Measurements from ENCODE around the gene ISOC2.

Gene ISOC2

DNA sequence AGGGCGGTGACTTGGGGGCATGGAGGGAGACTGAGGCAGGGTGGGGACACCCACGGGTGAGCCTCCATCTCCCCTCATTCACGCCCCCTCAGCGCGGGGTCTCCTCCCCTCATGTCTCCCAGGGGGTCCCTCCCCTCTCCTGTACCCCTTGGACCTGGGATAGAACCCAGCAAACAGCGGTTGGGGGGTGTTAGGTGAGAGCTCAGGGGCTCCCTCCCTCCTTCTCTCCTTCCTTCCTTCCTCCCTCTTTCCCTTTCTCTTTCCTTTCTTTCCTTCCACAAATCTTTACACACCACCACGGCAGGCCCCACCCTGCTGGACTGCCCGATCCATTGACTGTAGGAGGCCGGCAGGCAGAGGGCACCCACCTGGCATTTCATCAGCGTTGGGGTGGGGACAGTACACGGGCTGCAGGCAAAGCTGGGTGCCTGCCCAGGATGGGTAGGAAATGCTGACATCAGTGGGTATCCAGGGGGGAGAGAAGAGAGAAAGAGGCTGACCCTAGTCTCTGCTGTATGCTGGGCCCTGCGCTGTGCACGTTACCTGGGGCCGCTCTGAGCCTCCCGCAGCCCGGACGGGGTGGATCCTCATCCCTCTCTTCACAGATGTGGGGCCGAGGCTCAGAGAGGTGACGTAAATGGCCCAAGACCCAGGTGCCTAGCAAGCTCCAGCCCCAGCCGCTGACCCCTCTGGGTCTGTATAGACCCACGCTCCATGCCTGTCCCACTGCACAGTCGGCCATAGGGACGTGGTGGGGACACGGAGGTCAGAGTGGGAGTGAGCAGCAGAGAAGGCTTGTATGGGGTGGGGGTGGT is 30.3 kb upstream of the ISOC2 start:
- no peak for DNase-seq
- intact Hi-C loops (cut with DNase I): no loop called here

DNA sequence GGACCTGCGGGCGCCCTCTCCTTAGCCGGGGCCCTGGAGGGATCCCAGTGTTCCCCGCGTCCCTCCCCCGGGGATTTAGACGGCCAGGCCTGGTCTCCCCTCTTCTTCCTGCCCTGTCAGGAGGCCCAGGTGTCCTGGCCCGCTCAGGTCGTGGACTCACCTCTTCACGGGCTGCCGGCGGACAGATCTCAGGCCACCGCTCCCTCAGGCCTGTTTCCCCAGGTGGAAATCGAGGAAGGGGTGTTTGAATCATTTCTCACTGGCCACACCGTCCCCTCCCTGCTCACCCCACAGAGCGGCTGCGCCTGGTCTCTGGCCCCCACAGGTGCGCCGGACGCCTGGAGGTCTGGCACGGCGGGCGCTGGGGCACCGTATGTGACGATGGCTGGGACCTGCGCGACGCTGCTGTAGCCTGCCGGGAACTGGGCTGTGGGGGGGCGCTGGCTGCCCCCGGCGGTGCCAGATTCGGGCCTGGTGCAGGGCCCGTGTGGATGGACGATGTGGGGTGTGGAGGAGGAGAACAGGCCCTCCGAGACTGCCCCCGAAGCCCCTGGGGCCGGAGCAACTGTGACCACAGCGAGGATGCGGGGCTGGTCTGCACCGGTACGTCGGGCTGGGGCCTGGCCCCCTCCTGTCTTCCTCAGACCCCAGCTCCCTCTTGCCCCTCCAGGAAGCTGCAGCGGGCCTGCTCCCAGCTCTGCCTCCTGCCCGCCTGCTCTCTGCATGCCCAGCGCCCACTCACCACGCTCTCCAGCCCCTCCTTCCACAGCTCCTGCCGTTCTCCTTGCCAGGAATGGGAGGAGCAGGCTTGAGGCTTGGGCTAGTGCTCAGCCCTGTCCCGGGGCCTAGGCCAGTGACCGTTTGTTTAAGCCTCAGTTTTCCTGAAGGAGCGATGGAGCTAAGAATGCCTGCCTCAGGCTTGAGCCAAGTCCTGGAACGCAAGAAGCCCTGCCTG is 29.3 kb upstream of the ISOC2 start:
- intact Hi-C loops (cut with DNase I): no loop called here
- no peak for DNase-seq

DNA sequence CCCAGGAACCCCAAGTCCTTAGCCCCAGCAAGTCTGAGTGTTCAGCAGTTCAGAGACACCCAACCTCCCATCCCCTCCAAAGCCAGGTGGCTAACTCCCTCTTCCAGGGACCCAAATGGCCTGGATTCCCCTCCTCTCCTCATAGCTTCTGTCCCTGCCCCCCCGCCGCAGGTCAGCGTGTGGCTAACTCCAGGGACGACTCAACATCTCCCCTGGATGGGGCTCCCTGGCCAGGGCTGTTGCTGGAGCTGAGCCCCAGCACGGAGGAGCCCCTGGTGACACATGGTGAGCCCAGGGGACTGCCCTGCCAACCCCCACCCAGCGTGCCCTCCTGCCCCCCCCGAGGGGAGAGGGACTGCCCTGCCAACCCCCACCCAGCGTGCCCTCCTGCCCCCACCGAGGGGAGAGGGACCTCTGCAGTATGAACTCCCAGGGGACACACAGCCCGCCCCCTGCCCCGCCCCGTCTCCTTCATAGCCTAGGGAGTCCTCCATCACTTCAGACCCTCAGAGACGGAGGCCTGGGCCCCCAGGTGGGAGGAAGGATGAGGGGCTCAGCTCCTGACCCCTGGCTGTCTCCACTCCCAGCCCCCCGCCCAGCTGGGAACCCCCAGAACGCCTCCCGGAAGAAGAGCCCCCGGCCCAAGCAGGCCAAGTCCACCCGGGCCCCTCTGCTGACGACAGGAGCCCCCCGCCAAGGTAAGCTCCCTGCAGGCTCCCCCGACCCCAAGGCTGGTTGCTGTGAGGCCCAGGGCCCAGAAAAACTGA is 28.5 kb upstream of the ISOC2 start:
- DNase-seq: no peak
- intact Hi-C loops (cut with DNase I): no loop called here

DNA sequence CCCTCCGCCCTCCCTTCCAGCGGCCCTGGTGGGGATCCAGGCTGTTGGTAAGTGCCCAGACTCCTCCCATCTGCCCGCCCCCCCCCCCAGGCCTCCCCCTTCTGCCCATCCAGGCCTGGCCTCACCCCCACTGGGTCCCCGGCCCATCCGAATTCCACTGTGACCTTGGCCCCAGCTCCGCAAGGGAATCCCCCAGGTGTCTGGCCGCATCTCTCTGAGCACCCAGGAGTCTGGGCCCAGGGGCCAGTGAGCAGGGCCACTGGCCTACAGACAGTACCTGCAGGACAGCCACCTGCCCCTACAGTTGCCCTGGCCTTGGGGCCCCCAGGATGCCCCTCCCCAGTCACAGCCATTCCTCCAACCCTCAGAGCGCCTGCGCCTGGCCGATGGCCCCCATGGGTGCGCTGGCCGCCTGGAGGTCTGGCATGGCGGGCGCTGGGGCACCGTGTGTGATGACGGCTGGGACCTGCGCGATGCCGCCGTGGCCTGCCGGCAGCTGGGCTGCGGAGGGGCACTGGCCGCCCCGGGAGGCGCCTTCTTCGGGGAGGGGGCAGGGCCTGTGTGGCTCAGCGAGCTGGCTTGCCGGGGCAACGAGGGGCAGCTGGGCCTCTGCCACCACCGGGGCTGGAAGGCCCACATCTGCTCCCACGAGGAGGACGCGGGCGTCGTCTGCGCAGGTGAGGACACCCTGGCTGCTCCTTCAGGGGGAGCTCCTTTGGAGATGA is 27.7 kb upstream of the ISOC2 start:
- intact Hi-C loops (cut with DNase I): no loop called here
- DNase-seq: no peak

DNA sequence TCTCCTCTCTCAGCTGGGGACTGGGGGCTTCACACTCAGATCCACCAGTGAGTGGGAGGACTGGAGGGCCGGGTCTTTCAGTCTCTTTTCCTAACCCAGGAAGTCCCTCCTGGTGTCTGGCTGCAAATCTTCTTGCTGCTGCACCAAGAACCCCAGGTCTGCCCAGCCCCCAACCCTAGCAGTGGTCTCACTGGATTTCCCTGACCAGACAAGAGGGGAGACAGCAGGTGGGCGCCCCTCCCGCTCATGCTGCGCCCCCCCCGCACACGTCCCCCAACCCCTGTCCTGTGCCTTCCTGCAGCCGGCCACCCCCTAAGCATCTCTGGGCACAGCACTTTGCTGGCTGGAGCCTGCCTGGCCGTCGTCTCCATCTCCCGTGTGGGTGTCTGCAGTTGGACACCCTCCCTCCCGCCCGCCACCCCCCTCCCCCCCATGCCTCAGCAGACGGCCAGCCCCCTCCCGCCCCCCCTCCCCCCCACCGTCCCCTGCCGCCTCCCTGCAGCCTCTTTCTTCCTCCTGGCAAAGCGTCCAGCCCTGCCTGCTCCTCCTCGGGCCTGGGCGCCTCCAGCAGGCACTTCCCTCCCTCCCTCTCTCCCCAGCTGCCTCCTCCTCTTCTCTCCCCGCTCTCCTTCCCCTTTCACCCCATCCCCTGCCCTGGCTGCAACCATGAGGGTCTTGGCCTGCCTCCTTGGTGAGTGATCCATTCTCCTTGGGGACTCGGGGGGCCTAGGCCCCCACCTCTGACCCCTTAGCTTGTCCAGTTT is 26.7 kb upstream of the ISOC2 start, which contains the start of gene SSC5D:
TSS of gene SSC5D (plus strand) at position 513 of the 764 bp plus-strand sequence. CDS start at position 667, 154 bp downstream.
- peak in 3 of 42 donors; percentile 31 to 57 (median 39) for DNase-seq
- intact Hi-C loops (cut with DNase I): no loop called here

DNA sequence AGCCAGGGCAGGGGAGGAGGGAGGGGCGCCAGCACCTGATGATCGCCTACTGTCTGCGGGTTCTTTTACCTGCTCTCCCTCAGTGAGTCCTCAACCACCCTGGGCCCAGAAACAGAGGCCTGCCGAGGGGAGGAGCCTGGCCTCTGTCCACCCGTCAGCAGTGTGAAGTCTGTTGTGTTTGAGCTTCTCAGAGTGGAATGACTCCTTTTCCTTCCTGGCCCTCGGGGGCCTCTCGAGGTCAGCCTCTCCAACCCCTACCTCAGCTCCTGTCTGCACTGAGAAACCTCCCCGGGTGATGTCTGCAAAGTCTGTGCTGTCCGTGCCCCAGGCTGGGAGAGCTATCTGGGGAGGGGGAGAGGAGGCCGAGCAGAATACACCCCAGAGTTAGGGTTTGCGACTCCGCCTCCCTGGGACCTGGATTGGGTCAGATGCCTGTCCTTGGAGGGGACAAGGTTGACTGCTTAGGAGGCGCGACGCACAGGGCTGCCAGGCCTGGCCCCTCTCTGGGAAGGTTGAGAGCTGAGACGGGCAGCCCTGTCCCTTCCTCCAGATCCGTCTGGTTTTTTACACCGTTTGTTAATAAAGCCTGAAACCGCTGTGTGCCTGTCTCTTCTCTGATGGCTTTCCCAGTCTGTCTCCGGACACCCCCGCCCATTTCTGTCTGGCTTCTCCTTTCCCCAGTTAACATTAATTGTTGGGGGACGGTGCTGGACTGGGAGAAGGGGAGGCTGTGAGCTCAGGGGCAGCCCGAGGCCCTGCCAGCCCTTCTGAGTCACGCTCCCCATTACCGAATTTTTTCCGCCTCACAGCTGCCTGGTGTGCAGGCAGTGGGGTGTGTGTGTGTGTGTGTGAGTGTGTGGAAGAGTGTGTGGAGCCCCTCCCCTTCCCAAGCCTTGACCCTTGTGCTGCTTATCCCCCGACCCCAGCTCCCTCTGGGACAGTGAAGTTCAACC is 25.8 kb upstream of the ISOC2 start:
- intact Hi-C loops (cut with DNase I): no loop called here
- peak in 11 of 42 donors; percentile 25 to 70 (median 40) for DNase-seq

DNA sequence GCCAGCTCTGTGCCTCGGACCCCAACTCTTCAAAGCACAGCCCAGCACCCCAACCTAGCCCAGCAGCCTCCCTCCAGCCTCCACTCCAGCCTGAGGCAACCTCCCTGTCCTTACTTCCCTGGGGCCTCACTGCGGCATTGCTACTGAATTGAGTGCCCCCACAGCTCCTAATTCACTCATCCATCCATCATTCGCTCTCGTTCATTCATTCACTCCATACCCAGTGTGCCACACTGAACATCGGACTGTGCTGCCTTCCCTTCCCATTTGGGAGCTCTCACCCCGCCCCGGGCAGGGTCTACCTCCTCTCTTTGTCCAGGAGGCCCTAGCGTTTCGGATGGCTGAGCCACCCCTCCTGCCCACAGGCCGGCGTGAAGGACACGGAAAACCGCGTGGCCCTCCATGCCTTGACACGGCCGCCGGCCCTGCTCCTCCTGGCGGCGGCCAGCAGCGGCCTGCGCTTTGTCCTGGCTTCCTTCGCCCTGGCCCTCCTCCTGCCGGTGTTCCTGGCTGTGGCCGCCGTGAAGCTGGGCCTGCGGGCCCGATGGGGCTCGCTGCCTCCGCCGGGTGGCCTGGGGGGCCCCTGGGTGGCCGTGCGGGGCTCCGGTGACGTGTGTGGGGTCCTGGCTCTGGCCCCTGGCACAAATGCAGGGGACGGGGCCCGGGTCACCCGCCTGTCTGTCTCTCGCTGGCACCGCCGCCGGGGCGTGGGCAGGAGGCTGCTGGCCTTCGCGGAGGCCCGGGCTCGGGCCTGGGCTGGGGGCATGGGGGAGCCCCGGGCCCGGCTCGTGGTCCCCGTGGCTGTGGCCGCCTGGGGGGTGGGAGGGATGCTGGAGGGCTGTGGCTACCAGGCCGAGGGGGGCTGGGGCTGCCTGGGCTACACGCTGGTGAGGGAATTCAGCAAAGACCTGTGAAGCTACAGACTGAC is 24.9 kb upstream of the ISOC2 start:
- no peak for DNase-seq
- intact Hi-C loops (cut with DNase I): no loop called here

DNA sequence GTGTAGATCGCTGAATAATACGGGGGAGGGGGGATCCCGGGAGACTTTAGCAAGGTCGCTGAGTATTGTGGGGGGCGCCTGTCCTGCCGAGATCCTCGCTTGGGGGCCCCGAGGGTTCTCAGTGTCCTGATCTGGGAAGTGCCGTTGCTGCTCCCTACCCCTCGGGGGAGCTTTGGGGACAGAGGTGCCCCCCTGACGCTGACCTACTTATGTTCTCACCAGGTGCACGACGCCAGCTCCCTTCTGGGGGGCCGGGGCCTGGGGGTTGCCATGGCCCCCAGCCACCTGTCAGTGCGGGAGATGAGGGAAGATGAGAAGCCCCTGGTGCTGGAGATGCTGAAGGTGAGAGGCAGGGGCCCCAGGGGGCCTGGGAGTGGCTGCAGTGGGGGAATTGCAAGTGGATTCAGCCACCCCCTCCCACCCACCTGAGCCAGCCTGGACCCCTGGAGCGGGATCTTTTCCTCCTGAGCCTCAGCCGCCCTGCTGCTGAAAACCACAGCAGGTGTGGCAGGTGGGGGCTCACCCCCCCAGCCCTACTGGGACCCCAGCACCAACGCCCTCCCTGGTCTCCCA is 24.1 kb upstream of the ISOC2 start:
- intact Hi-C loops (cut with DNase I): no loop called here
- DNase-seq: no peak

DNA sequence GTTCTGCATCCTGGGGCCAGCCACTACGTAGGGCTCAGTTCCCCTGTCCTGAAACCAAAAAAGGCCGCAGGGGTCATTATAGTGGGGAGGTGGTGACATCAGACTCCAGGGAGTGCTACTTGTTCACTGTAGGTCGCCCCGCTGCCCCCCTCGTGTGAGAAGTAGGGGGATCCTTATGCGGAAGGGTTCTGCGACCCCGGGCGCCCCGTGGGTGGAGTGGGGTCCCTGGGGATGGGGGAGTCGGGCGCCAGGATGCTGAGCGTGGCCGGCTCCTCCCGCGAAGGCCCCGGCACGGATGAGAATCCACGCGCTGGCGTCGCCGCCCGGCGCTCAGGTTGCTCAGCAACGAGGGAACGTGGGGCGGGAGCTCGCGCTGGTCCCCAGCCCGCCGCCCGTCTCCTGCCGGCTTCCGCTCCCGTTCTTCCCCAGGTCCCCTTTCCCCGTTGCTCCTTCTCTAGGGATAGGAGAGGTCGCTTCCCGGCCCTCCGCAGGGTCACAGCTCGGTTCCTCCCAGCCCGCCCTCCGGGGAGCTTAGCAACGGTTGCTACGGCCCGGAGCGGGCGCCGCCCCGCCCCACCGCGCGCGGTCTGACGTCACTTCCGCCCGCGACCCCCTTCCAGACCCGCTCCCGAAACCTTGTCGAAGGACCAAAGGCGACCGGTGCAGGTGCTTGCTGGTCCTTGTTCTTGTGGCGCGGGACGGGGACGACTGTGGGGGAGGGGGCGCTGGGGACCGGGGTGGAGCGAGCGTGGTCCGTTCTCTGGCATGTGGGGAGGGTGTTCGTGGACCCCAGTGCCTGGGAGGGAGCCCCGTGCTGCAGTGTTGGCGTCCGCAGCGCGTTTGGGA is 23.4 kb upstream of the ISOC2 start, which contains the start of gene NAT14:
TSS of gene NAT14 (plus strand) at position 596 of the 846 bp plus-strand sequence. CDS start 521 bp downstream, outside the sequence.
- DNase-seq: peak in 41 of 42 donors; percentile 32 to 86 (median 71)

DNA sequence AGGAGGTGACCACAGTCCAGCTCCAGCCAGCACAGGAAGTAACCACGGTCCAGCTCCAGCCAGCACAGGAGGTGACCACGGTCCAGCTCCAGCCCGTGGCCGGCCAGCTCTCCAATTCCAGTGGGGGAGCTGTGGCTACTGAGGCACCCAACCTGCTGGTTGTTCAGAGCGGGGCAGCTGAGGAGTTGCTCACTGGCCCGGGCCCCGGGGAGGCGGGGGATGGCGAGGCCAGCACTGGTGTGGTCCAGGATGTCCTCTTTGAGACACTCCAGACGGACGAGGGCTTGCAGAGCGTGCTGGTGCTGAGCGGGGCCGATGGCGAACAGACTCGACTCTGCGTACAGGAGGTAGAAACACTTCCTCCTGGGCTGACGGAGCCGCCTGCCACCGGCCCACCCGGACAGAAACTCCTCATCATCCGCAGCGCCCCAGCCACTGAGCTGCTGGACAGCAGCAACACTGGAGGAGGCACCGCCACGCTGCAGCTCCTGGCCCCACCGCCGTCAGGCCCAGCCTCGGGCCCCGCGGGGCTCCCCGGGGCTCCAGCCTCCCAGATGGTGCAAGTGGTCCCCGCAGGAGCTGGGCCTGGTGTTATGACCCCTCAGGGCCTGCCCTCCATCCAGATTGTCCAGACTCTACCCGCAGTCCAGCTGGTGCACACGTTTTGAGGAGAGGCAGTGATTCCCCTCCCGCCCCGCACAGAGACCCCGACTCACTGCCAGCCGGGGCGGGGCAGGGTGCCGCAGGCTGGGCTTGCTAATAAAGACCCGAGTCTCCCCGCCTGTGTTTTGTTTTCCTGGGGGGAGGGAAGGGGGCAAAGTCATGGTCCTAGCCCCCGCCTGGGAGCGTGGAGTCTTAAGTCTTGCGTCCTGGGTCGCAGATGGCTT is 22.5 kb upstream of the ISOC2 start:
- DNase-seq: no peak
- intact Hi-C loops (cut with DNase I): no loop called here

More for the DNA sequence above, 23.4 kb upstream of the ISOC2 start, which contains the start of gene NAT14:
- intact Hi-C loops (cut with DNase I): no loop called here

DNA sequence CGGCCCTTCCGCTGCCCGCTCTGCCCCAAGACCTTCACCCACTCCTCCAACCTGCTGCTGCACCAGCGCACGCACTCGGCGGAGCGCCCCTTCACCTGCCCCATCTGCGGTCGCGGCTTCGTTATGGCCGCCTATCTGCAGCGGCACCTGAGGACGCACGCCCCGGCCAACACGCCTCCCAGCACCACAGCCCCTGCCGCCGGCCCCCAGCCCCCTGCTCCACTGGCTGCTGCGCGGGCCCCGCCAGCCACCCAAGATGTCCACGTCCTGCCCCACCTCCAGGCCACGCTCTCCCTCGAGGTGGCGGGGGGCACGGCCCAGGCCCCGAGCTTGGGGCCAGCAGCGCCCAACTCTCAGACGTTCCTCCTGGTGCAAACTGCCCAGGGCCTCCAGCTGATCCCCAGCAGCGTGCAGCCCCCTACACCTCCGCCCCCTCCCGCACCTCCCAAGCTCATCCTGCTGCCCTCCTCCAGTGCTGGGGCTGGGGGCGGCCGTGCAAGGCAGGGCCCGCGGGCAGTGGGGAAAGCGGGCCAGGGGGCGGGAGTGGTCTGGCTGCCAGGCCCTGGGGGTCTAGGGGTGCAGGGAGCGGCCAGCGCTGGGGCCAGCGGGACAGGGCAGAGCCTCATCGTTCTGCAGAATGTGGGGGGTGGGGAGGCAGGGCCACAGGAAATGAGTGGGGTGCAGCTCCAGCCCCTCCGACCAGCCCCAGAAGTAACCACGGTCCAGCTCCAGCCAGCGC is 21.7 kb upstream of the ISOC2 start:
- intact Hi-C loops (cut with DNase I): no loop called here
- DNase-seq: no peak

DNA sequence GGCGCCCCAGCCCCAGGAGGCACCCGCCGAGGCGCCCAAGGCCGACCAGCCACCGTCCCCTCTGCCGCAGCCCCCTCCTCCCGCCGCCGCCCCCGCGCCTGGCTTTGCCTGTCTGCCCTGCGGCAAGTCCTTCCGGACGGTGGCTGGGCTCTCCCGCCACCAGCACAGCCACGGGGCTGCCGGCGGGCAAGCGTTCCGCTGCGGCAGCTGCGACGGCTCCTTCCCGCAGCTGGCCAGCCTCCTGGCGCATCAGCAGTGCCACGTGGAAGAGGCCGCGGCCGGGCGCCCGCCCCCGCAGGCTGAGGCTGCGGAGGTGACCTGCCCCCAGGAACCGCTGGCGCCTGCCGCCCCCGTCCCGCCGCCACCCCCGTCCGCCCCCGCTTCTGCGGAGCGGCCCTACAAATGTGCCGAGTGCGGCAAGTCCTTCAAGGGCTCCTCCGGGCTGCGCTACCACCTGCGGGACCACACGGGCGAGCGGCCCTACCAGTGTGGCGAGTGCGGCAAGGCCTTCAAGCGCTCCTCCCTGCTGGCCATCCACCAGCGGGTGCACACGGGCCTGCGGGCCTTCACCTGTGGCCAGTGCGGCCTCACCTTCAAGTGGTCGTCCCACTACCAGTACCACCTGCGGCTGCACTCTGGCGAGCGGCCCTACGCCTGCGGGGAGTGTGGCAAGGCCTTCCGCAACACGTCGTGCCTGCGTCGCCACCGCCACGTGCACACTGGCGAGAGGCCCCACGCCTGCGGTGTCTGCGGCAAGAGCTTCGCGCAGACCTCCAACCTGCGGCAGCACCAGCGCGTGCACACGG is 20.9 kb upstream of the ISOC2 start:
- intact Hi-C loops (cut with DNase I): no loop called here
- no peak for DNase-seq
